GM23248 (cell line): ENCODE measurements around the gene DDX47.

Experiments used
- EZH2 ChIP-seq: fragments of 200-600 bp; sonication (generic); IDR thresholded peaks from 2 replicates; pipeline ENCODE4 v1.6.1; 2018; ENCODE audit warnings: antibody characterized with exemption, mild to moderate bottlenecking; ENCODE audit not compliant: insufficient read depth, poor library complexity, severe bottlenecking
- EZH2phosphoT487 ChIP-seq: fragments of 200-600 bp; sonication (generic); IDR thresholded peaks from 2 replicates; pipeline ENCODE4 v1.6.1; 2018; ENCODE audit warnings: antibody characterized with exemption, moderate library complexity, mild to moderate bottlenecking, low read depth; ENCODE audit not compliant: insufficient read depth

DNA sequence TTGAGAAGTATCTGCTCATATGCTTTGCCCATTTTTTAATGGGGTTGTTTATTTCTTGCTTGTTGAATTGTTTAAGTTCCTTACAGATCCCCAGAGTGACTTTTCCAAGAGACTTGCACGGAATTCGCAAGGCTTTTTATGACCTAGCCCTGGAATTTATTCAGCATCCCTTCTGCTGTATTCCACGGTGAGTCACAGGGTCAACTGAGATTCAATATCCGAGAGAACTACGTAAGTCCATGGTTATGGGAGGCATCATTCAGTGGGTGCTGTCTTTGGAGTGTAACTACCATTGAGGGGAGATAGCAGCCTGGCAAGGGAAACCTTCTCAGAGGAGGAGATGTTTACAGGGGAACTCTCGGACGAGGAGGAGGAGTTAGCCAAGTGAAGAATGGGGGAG is 57.3 kb downstream of the DDX47 start:
- TF ChIP-seq EZH2 = no peak
- TF ChIP-seq EZH2phosphoT487 = no peak
